K562 (cell line): ENCODE measurements around the gene ZNF837. TPM values are rescaled to one million over a fixed set of nuclear protein-coding genes. Genes with fewer than 3 reads are reported as not detected.
A peak's percentile ranks its signal among the peaks of the same experiment; 100 is the strongest.

ENCODE experiments used
- DPF2 ChIP-seq: fragments of 450-650 bp; IDR thresholded peaks from 2 replicates; pipeline ENCODE4 v1.6.1; 2016
- HSF4 ChIP-seq: fragments of 250-450 bp; sonication (Bioruptor Pico); IDR thresholded peaks from 2 replicates; pipeline ENCODE4 v2.1.2; 2022; ENCODE audit warnings: mild to moderate bottlenecking, moderate library complexity, borderline replicate concordance
- ILK ChIP-seq: fragments of 450-650 bp; IDR thresholded peaks from 2 replicates; pipeline ENCODE4 v1.6.1; 2016; ENCODE audit warnings: missing genetic modification characterization, low read depth, mild to moderate bottlenecking, missing compliant biosample characterization, moderate library complexity, borderline replicate concordance
- LEF1 ChIP-seq: fragments of 450-650 bp; IDR thresholded peaks from 2 replicates; pipeline ENCODE4 v1.6.1; 2016; ENCODE audit warnings: mild to moderate bottlenecking
- NCOR1 ChIP-seq: fragments of 450-650 bp; IDR thresholded peaks from 2 replicates; pipeline ENCODE4 v1.6.1; 2016; ENCODE audit warnings: mild to moderate bottlenecking, moderate library complexity
- NFATC3 ChIP-seq: fragments of 450-650 bp; IDR thresholded peaks from 2 replicates; pipeline ENCODE4 v1.6.1; 2017; ENCODE audit warnings: mild to moderate bottlenecking
- SMAD3 ChIP-seq: fragments of 450-650 bp; formaldehyde crosslinking; conservative IDR thresholded peaks from 2 replicates; pipeline ENCODE4 v1.4.0; 2020; ENCODE audit warnings: mild to moderate bottlenecking
- TFAM ChIP-seq: fragments of 250-450 bp; sonication (Bioruptor Pico); conservative IDR thresholded peaks from 2 replicates; pipeline ENCODE4 v1.5.0; 2021; ENCODE audit warnings: mild to moderate bottlenecking, moderate library complexity
- ZNF445 ChIP-seq: fragments of 250-450 bp; sonication (Bioruptor Pico); IDR thresholded peaks from 2 replicates; pipeline ENCODE4 v1.4.0; 2020; ENCODE audit warnings: low read depth, mild to moderate bottlenecking, moderate library complexity
- ZNF695 ChIP-seq: fragments of 450-650 bp; formaldehyde crosslinking; IDR thresholded peaks from 2 replicates; pipeline ENCODE4 v1.4.0; 2020; ENCODE audit warnings: mild to moderate bottlenecking, moderate library complexity
- ZNF717 ChIP-seq: fragments of 250-450 bp; sonication (Bioruptor Pico); IDR thresholded peaks from 2 replicates; pipeline ENCODE4 v1.5.0; 2021
- polyA plus RNA-seq, 8 experiments: library from polyadenylated mRNA; depleted of rRNA in 4 of 8; stranded (reverse) in 5 of 8; unstranded in 3 of 8; fragments of >200 nt; fragmentation: Nextera tagmentation in 2 of 8; fragmentation: Illumina TruSeq in 1 of 8; extraction: Ambion mirVana in 2 of 8; extraction: Trizol in 1 of 8; gene quantifications; 2 replicates each; pipeline versions ENCODE4 v1.2.1 to v1.2.3, GENCODE V29; 2011 to 2014; ENCODE audit warnings: inconsistent platforms in 1 of 8, missing spikeins in 1 of 8
- total RNA-seq, 7 experiments: library from RNA; depleted of rRNA in 6 of 7; stranded (reverse); fragments of >200 nt in 6 of 7; fragmentation: Illumina TruSeq in 2 of 7; extraction: Trizol in 2 of 7; gene quantifications; 2 replicates each; pipeline versions ENCODE4 v1.2.1 to v1.2.3, GENCODE V29; 2011 to 2021; ENCODE audit warnings: low replicate concordance in 1 of 7
- TF ChIP-seq, protein P1 (sequence below): fragments of 200-800 bp; sonication (Bioruptor generic); IDR thresholded peaks from 2 replicates; pipeline ENCODE4 v1.6.1; 2016; ENCODE audit warnings: missing genetic modification characterization, missing compliant biosample characterization
- TF ChIP-seq, protein P2 (sequence below): fragments of 200-400 bp; formaldehyde crosslinking; IDR thresholded peaks from 2 replicates; pipeline ENCODE4 v1.6.1; 2017; ENCODE audit warnings: mild to moderate bottlenecking, low read depth, low read length, moderate library complexity

The ZNF837 gene
- total and polyA plus RNA-seq, 9 of the 15 experiments (the other 6 are each of a cell fraction or from before 2014, with no cell fraction given) = 0.11 to 2.1 (median 0.57) TPM; not detected in 4

DNA sequence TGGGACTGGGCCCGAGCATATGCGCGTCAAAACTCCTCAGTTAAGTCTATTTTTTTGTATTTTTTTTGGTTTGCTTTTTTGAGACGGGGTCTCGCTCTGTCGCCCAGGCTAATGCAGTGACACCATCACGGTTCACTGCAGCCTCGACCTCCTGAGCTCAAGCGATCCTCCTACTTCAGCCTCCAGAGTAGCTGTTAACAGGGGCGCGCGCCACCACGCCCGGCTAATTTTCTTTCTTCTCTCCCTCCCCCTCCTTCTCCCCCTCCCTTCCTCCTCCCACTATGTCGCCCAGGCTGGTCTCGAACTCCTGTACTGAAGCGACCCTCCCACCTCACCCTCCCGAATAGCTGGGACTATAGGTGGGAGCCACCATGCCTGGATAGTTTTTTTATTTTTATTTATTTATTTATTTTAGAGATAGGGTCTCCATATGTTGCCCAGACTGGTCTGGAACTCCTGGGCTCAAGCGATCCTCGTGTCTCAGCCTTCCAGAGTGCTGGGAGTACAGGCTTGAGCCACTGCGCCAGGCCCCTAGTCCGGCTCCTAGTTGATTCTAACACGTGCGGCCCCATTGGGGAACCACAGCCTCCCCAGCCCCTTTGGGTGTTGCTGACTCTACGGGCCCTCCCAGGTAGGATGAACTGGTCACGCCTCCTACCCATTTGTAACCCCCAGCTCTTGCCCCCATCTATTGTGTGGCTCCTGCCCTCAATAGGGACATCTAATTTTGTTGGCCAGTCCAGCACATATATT, 806 bp upstream of the ZNF837 start (continued):
- TF ChIP-seq, protein P1, sequence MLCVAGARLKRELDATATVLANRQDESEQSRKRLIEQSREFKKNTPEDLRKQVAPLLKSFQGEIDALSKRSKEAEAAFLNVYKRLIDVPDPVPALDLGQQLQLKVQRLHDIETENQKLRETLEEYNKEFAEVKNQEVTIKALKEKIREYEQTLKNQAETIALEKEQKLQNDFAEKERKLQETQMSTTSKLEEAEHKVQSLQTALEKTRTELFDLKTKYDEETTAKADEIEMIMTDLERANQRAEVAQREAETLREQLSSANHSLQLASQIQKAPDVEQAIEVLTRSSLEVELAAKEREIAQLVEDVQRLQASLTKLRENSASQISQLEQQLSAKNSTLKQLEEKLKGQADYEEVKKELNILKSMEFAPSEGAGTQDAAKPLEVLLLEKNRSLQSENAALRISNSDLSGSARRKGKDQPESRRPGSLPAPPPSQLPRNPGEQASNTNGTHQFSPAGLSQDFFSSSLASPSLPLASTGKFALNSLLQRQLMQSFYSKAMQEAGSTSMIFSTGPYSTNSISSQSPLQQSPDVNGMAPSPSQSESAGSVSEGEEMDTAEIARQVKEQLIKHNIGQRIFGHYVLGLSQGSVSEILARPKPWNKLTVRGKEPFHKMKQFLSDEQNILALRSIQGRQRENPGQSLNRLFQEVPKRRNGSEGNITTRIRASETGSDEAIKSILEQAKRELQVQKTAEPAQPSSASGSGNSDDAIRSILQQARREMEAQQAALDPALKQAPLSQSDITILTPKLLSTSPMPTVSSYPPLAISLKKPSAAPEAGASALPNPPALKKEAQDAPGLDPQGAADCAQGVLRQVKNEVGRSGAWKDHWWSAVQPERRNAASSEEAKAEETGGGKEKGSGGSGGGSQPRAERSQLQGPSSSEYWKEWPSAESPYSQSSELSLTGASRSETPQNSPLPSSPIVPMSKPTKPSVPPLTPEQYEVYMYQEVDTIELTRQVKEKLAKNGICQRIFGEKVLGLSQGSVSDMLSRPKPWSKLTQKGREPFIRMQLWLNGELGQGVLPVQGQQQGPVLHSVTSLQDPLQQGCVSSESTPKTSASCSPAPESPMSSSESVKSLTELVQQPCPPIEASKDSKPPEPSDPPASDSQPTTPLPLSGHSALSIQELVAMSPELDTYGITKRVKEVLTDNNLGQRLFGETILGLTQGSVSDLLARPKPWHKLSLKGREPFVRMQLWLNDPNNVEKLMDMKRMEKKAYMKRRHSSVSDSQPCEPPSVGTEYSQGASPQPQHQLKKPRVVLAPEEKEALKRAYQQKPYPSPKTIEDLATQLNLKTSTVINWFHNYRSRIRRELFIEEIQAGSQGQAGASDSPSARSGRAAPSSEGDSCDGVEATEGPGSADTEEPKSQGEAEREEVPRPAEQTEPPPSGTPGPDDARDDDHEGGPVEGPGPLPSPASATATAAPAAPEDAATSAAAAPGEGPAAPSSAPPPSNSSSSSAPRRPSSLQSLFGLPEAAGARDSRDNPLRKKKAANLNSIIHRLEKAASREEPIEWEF (CRISPR knock-in tag) = no peak
- TF ChIP-seq HSF4 (CRISPR knock-in tag) = no peak
- TF ChIP-seq LEF1 = 0 out of 2 replicates have a peak, but pooled peaks have one; percentile 27
- TF ChIP-seq NCOR1 = no peak
- peak; percentile 58 for TF ChIP-seq DPF2
- TF ChIP-seq ZNF717 (CRISPR knock-in tag) = no peak
- TF ChIP-seq, protein P2, sequence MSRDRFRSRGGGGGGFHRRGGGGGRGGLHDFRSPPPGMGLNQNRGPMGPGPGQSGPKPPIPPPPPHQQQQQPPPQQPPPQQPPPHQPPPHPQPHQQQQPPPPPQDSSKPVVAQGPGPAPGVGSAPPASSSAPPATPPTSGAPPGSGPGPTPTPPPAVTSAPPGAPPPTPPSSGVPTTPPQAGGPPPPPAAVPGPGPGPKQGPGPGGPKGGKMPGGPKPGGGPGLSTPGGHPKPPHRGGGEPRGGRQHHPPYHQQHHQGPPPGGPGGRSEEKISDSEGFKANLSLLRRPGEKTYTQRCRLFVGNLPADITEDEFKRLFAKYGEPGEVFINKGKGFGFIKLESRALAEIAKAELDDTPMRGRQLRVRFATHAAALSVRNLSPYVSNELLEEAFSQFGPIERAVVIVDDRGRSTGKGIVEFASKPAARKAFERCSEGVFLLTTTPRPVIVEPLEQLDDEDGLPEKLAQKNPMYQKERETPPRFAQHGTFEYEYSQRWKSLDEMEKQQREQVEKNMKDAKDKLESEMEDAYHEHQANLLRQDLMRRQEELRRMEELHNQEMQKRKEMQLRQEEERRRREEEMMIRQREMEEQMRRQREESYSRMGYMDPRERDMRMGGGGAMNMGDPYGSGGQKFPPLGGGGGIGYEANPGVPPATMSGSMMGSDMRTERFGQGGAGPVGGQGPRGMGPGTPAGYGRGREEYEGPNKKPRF = no peak
- TF ChIP-seq ILK (tag) = no peak
- no peak for TF ChIP-seq TFAM (CRISPR knock-in tag)
- no peak for TF ChIP-seq SMAD3 (CRISPR knock-in tag)
- peak; percentile 49; the same call in 1 of the 2 replicates for TF ChIP-seq NFATC3
- TF ChIP-seq ZNF445 = no peak
- no peak for TF ChIP-seq ZNF695 (CRISPR knock-in tag)
